Activated CD4-positive, alpha-beta T cell treated with anti-CD3 and anti-CD28 coated beads, Interleukin-2, amount 10 ng/mL, durations not matched to agents 7 days and 5 days (primary cell): ENCODE measurements around the gene THSD4. TPM values are rescaled to one million over a fixed set of nuclear protein-coding genes. Genes with fewer than 3 reads are reported as not detected.

Source experiments
- CTCF ChIA-PET: fragments of 350-600 bp; sonication (Branson Sonifier 250); formaldehyde crosslinking; loops from one replicate; lab custom pipeline; 2021; ENCODE audit warnings: antibody characterized with exemption; lab: Charles Lee
- POLR2A ChIA-PET: fragments of 350-600 bp; sonication (Branson Sonifier 250); formaldehyde crosslinking; loops from one replicate; lab custom pipeline; 2021; ENCODE audit warnings: antibody characterized with exemption; lab: Charles Lee
- DNase-seq: peaks from one replicate; pipeline ENCODE4 v3.0.0-alpha.2; 2020
- H3K27ac Mint-ChIP-seq: one replicate; pipeline ENCODE4 v1.8.0; 2021; ENCODE audit warnings: mild to moderate bottlenecking, moderate library complexity, mixed read lengths
- H3K27me3 Mint-ChIP-seq: one replicate; pipeline ENCODE4 v1.8.0; 2021; ENCODE audit warnings: mixed read lengths
- H3K36me3 Mint-ChIP-seq: one replicate; pipeline ENCODE4 v1.8.0; 2021; ENCODE audit warnings: low read depth, mixed read lengths
- H3K4me1 Mint-ChIP-seq: one replicate; pipeline ENCODE4 v1.8.0; 2021; ENCODE audit warnings: mixed read lengths
- H3K4me3 Mint-ChIP-seq: one replicate; pipeline ENCODE4 v1.8.0; 2021; ENCODE audit warnings: mild to moderate bottlenecking, moderate library complexity, mixed read lengths
- H3K9me3 Mint-ChIP-seq: one replicate; pipeline ENCODE4 v1.8.0; 2021; ENCODE audit warnings: mixed read lengths
- total RNA-seq, 2 experiments: library from RNA; stranded (reverse); gene quantifications; one replicate each; pipeline ENCODE4 v1.2.3, GENCODE V29; 2021

THSD4 gene
- total RNA-seq, 2 experiments from 2014 or later, result not detected

DNA sequence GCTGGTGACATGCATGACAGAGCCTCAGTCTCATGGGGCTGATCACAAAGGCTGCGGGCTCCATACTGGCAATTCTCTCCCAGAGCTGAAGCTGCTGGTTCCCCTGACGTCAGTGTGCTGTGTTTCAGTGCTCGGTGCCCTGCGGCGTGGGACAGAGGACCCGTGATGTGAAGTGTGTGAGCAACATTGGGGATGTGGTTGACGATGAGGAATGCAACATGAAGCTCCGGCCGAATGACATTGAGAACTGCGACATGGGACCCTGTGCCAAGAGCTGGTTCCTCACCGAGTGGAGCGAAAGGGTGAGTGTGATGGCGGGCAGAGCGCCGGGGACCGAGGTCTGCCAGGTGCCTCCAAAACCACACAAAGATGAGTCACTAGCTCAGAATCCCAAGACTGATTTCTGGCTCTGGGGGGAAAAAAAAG is 633.0 kb downstream of the THSD4 start:
- Mint-ChIP-seq H3K9me3 (no peaks in the 10 kb centered on the region), H3K27ac (no peak overlapping the region), H3K4me3 (no peak overlapping the region), H3K4me1 (no peaks in the 10 kb centered on the region), H3K36me3 (no peaks in the 10 kb centered on the region), H3K27me3 (peaks cover 14% of the 10 kb centered on the region)
- POLR2A ChIA-PET, result no interaction called here
- DNase-seq, result no peak
- CTCF ChIA-PET, result no interaction called here

DNA sequence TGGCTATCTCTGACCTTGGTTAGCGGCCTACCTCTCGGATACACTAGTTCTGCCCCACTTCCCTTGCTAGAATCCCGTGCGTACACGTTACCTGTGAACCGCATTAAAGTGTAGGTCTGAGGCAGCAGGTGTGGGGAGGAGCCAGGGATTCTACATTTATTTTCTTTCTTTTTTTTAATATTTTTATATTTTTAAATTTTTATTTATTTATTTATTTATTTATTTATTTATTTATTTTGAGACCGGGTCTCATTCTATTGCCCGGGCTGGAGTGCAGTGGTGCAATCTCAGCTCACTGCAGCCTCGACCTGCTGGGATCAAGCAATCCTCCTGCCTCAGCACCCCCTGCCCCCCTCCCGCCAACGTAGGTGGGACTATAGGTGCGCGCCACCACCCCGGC is 634.2 kb downstream of the THSD4 start:
- no peaks in the 10 kb centered on the region for H3K4me1 Mint-ChIP-seq
- ChIA-PET CTCF (no interaction called here), POLR2A (no interaction called here)
- H3K36me3 Mint-ChIP-seq, result no peaks in the 10 kb centered on the region
- no peak for DNase-seq
- no peaks in the 10 kb centered on the region for H3K9me3 Mint-ChIP-seq
- H3K27me3 Mint-ChIP-seq, result peaks cover 12% of the 10 kb centered on the region
- H3K27ac Mint-ChIP-seq, result no peak overlapping the region
- no peak overlapping the region for H3K4me3 Mint-ChIP-seq

DNA sequence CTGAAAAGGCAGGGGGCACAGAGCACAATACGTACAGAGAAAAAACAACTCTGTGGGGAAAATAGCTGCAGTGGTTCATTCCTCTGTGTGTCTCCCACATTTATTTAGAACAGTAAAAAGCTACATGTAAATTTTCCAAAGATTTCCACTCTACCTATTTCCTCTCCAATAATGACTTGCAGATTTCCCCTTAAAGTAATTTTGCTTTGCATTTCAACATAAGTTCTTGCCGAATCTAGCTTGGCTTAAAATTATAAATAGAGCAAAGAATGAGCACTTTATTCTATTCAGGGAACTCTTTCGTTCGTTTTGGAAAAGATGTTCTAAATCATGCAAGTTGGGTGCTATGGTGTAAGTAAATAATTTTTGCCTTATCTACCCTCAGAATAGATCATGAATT is 636.9 kb downstream of the THSD4 start:
- CTCF ChIA-PET, result interaction anchor here (0.6 to 2.2 kb wide), 10 partner anchors 8 to 405 kb away, joined by 3 to 13 read pairs (median 4); no protein-coding TSS in a partner anchor
- DNase-seq, result no peak
- no peak overlapping the region for H3K27ac Mint-ChIP-seq
- peaks cover 17% of the 10 kb centered on the region for H3K27me3 Mint-ChIP-seq
- POLR2A ChIA-PET, result interaction anchor here (0.7 kb wide), 1 partner anchor 27 kb away, joined by 3 read pairs; no protein-coding TSS in a partner anchor
- no peaks in the 10 kb centered on the region for H3K4me1 Mint-ChIP-seq
- no peak overlapping the region for H3K4me3 Mint-ChIP-seq
- no peaks in the 10 kb centered on the region for H3K9me3 Mint-ChIP-seq
- no peaks in the 10 kb centered on the region for H3K36me3 Mint-ChIP-seq

DNA sequence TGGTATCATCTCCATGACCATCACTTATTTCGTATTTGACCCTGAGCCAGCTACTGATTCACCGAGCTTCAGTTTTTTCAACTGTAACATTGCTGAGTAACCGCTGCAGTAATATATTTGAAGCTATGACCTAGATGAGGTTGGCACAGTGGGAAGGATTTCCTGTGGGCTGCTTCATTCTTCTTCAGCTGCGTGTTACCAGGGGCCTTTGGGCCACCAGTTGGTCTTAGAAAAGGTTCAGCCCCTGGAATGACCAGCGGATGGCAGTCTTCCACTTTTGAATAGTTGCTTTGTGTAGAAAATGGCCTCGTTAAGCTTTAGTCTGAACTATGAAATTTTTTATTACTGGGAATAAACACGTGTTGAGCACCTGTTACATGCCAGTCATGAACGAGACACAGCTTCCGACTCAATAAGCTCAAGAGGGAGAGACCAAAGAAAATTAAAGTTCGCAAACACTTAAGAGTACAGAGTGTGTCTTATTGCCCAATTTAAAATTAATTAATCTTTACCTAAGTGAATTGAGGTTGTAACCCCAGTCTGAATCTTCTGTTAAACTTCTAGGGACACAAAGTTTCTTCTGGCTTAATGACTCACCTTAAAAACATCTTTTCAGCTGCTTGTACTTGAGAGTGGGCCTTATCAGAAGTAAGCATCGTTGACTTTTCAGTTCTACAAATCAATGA is 637.5 kb downstream of the THSD4 start:
- no peak for DNase-seq
- Mint-ChIP-seq H3K4me1 (no peaks in the 10 kb centered on the region), H3K36me3 (no peaks in the 10 kb centered on the region), H3K27ac (no peak overlapping the region), H3K27me3 (peaks cover 17% of the 10 kb centered on the region), H3K9me3 (no peaks in the 10 kb centered on the region), H3K4me3 (no peak overlapping the region)
- ChIA-PET POLR2A (interaction anchor here (0.7 kb wide), 1 partner anchor 26 kb away, joined by 3 read pairs; no protein-coding TSS in a partner anchor), CTCF (interaction anchor here (0.6 to 2.2 kb wide), 9 partner anchors 9 to 404 kb away, joined by 3 to 13 read pairs (median 3); no protein-coding TSS in a partner anchor)

DNA sequence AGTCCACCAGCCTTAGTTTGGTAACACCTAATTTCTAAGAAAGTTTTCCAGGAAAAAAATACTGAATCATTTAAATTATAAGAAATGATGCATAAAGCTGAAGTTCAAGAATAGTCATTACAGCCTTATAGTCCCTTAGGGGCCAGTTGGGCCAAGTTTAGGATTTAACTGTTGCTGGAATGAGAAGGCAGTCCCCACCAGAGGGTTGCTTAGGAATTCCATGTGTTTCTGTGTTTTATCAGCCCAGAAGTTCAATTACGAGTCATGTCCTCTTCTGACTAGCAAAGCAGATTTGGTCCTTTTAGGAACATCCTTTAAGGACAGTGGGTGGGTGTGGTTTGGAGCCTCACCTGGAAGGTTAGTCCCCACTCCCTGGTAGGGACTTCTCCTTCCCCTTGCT is 638.1 kb downstream of the THSD4 start:
- H3K27me3 Mint-ChIP-seq, result peaks cover 17% of the 10 kb centered on the region
- no peak for DNase-seq
- CTCF ChIA-PET, result interaction anchor here (0.7 to 2.2 kb wide), 8 partner anchors 9 to 402 kb away, joined by 3 to 13 read pairs (median 4); no protein-coding TSS in a partner anchor
- H3K27ac Mint-ChIP-seq, result no peak overlapping the region
- no peaks in the 10 kb centered on the region for H3K4me1 Mint-ChIP-seq
- H3K9me3 Mint-ChIP-seq, result no peaks in the 10 kb centered on the region
- POLR2A ChIA-PET, result no interaction called here
- H3K36me3 Mint-ChIP-seq, result no peaks in the 10 kb centered on the region
- H3K4me3 Mint-ChIP-seq, result no peak overlapping the region

DNA sequence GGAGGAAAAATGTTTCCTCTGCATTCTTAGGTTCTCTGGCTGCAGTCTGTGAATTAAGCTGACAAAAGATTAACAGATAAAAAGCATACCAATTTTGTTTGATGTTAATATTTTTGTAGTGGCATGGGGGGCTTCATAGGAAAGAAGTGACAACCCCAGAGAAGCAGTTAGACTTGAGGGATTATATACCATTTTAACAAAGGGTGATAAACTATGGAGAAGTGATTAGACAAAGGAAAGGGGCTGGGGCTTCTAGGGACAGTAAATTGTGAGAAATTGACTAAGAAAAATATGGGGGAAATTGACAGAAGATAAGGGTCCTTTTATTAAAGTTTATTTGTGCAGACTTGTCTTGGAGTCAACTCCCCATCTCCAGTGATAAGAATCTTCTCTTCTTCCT is 639.4 kb downstream of the THSD4 start:
- CTCF ChIA-PET, result no interaction called here
- H3K27ac Mint-ChIP-seq, result no peak overlapping the region
- POLR2A ChIA-PET, result no interaction called here
- H3K36me3 Mint-ChIP-seq, result no peaks in the 10 kb centered on the region
- no peaks in the 10 kb centered on the region for H3K4me1 Mint-ChIP-seq
- no peak for DNase-seq
- no peak overlapping the region for H3K4me3 Mint-ChIP-seq
- H3K9me3 Mint-ChIP-seq, result no peaks in the 10 kb centered on the region
- peaks cover 19% of the 10 kb centered on the region for H3K27me3 Mint-ChIP-seq

DNA sequence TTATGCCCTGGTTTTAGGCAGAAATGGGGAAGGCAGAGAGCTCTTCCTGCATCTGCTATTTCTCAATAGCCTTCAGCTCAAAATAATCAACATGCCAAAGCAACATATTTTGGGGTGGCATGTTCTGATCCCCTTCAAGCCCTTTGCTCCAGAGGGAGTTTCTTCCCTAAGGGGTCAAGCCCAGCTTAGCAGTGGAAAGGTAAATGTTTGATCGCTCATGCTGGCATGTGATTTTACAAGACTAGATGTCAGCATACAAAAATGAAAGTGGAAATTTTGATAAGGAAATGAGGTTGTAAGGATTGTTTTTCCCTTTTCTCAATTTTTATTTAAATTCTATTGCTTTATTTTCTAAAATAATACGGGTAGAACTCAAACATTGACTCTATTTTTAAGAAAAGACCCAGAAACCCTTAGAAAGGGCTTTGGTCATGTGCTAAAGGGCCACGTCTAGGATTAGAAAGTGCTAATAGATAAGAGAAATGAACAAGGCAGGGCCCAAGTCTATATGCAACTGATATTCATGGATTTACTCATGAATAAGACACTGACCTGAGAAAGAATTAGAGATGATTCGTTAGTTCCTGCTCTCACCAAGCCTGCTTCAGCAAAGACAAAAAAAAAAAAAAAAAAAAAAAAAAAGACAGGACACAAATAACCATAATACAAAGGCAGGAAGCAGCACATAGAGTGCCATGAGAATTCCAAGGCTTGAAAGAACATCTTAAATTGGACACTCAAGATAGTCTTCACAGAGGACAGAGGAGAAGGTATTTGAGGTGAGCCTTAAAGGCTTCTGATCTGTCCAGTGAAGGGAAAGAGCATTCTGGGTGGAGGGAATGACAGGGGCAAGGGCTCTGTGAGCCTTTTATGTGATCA is 640.1 kb downstream of the THSD4 start:
- H3K4me3 Mint-ChIP-seq, result no peak overlapping the region
- ChIA-PET POLR2A (no interaction called here), CTCF (no interaction called here)
- no peak for DNase-seq
- H3K27me3 Mint-ChIP-seq, result peaks cover 19% of the 10 kb centered on the region
- no peaks in the 10 kb centered on the region for H3K4me1 Mint-ChIP-seq
- no peaks in the 10 kb centered on the region for H3K36me3 Mint-ChIP-seq
- H3K9me3 Mint-ChIP-seq, result peaks cover 2% of the 10 kb centered on the region
- no peak overlapping the region for H3K27ac Mint-ChIP-seq

DNA sequence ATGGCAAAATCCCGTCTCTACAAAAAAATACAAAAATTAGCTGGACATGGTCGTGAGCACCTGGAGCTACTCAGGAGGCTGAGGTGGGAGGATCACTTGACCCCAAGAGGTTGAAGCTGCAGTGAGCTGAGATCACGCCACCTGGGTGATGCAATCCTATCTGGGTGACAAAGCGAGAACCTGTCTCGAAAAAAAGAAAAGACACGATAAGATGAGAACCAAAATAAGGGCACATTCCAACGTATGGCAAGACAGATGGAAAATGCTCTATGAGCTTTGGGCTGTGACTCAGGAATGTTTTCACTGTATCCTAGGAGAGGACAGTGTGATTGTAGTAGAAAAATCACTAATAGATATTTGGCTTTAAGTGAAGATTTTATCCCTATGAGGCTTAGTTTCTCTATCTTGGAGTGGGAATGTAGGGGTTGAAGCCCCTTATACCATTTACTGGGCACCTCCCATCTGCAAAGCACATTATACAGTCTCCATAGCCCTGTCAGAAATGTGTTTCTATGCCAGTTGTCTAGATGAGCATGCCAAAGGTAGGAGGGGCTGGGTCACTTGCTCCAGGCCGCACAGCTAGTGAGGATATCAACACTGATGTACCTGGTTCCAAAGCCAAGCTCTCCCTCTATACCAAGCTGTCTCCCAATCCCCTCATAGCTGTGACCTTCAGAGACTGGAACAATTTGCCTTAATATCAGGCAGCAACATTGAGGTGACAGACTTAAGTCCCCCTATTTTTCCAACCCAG is 641.5 kb downstream of the THSD4 start:
- Mint-ChIP-seq H3K4me3 (no peak overlapping the region), H3K27ac (no peak overlapping the region), H3K9me3 (peaks cover 8% of the 10 kb centered on the region), H3K27me3 (peaks cover 16% of the 10 kb centered on the region), H3K4me1 (no peaks in the 10 kb centered on the region), H3K36me3 (no peaks in the 10 kb centered on the region)
- ChIA-PET CTCF (interaction anchor here (1.2 kb wide), 1 partner anchor 25 kb away, joined by 3 read pairs; no protein-coding TSS in a partner anchor), POLR2A (no interaction called here)
- no peak for DNase-seq

DNA sequence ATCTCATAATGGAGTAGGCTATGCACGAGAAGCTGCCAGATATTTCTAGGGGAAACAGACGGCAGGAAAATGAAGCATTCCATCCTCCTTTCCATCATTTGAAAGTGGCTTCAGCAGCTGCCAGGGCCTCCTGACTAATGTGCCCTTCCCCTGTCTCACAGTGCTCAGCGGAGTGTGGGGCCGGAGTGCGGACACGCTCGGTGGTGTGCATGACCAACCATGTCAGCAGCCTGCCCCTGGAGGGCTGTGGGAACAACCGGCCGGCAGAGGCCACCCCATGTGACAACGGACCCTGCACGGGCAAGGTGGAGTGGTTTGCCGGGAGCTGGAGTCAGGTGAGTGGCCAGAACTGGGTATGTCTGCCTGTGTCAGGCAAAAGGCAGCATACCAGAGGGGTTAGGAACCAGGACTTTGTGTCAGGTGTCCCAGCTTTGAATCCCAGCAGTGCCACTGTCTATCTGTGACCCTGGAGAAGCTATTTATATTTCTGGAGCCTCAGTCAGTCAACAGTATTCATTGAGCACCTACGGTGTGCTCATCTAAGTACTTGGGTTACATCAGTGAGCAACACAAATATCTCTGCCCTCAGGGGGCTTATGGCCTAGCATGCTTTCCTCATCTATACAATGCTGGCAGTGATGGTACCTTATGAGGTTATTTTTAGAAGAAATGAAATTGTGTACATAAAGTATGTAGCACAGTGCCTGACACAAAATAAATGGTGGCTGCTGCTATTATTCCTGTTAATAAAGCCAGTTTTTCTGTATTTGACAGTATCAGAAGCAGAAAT is 642.7 kb downstream of the THSD4 start:
- CTCF ChIA-PET, result interaction anchor here (1.2 kb wide), 1 partner anchor 24 kb away, joined by 3 read pairs; no protein-coding TSS in a partner anchor

DNA sequence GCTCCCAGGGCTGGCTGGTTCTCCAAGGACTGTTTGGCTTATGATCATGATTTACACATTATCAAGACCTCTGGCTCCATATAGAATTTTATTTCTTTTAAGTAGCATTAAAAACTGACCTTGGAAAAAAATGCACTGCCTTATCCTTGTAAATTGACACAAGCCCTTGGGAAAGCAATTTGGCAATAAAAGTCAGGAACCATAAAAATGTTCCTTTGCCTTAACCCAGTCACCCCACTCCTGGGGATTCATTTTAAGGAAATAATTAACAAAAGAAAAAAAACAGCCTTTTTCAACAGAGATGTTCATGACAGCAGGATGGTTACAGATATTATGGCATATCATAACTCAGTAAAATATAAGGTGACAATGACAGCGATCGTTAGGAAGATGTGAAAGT is 643.4 kb downstream of the THSD4 start:
- peaks cover 9% of the 10 kb centered on the region for H3K27me3 Mint-ChIP-seq
- ChIA-PET CTCF (no interaction called here), POLR2A (no interaction called here)
- DNase-seq, result no peak
- H3K4me3 Mint-ChIP-seq, result no peak overlapping the region
- H3K9me3 Mint-ChIP-seq, result peaks cover 8% of the 10 kb centered on the region
- H3K27ac Mint-ChIP-seq, result no peak overlapping the region
- H3K4me1 Mint-ChIP-seq, result no peaks in the 10 kb centered on the region
- H3K36me3 Mint-ChIP-seq, result no peaks in the 10 kb centered on the region

More for the DNA sequence above, 642.7 kb downstream of the THSD4 start:
- no peak overlapping the region for H3K4me3 Mint-ChIP-seq
- H3K27me3 Mint-ChIP-seq, result peaks cover 9% of the 10 kb centered on the region
- no peak overlapping the region for H3K27ac Mint-ChIP-seq
- POLR2A ChIA-PET, result no interaction called here
- DNase-seq, result no peak
- H3K36me3 Mint-ChIP-seq, result no peaks in the 10 kb centered on the region
- no peaks in the 10 kb centered on the region for H3K4me1 Mint-ChIP-seq
- peaks cover 8% of the 10 kb centered on the region for H3K9me3 Mint-ChIP-seq

DNA sequence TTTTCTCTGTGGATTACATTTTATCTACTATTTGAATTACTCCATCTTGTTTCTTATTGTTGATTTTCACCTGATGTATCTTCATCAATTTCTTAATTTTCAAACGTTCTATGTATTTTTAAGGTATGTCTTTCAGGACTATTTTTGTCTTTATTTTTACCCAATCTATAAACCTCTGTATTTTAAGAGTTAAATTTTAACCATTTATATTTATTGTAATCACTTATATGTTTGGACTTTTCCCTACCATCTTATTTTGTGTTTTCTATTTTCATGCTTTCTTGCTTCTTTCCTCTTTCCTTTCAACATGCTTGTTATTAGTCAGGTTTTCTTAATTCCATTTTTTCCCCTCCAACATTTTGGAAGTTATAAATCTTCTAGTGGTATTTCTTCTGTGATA is 645.6 kb downstream of the THSD4 start:
- no peak for DNase-seq
- H3K36me3 Mint-ChIP-seq, result no peaks in the 10 kb centered on the region
- peaks cover 8% of the 10 kb centered on the region for H3K27me3 Mint-ChIP-seq
- no peaks in the 10 kb centered on the region for H3K4me1 Mint-ChIP-seq
- H3K4me3 Mint-ChIP-seq, result no peak overlapping the region
- ChIA-PET POLR2A (no interaction called here), CTCF (interaction anchor here (0.6 to 1.3 kb wide), 4 partner anchors 9 to 369 kb away, joined by 3 to 4 read pairs (median 4); no protein-coding TSS in a partner anchor)
- no peak overlapping the region for H3K27ac Mint-ChIP-seq
- peaks cover 8% of the 10 kb centered on the region for H3K9me3 Mint-ChIP-seq

DNA sequence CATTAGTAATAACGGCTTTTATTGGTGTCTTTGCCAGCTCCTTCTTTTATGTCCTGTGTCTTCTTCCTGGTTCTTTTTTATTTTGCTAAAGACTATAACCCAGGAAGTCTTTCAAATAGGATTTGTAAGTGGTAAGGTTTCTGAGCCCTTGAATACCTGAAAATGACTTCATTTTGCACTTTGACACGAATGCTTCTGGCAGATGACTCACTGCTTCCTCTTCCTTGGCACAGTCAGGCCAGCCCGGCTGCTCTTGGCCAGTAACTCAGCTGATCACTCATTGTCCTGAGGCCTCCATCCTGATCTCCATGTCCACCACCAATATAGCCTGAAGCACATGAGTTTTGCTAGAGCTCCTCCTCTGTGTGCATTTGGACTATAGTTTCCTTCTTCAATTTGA is 646.4 kb downstream of the THSD4 start:
- H3K4me1 Mint-ChIP-seq, result no peaks in the 10 kb centered on the region

More for the DNA sequence above, 646.4 kb downstream of the THSD4 start:
- POLR2A ChIA-PET, result no interaction called here
- CTCF ChIA-PET, result interaction anchor here (0.6 to 1.2 kb wide), 3 partner anchors 13 to 40 kb away, joined by 3 to 8 read pairs (median 4); no protein-coding TSS in a partner anchor
- Mint-ChIP-seq H3K36me3 (no peaks in the 10 kb centered on the region), H3K4me3 (no peak overlapping the region), H3K9me3 (peaks cover 8% of the 10 kb centered on the region), H3K27ac (no peak overlapping the region), H3K27me3 (peaks cover 4% of the 10 kb centered on the region)
- DNase-seq, result no peak
